MM.1S (cell line): Measurements from ENCODE around the gene RNF214.
A peak's percentile ranks its signal among the peaks of the same experiment; 100 is the strongest.

Source experiments
- DNase-seq: peaks from one replicate; pipeline ENCODE4 v3.0.0-alpha.2; 2015
- H2AFZ ChIP-seq: fragments of 300-600 bp; sonication (generic); 2 replicates; pipeline ENCODE4 v1.6.0; 2016; ENCODE audit warnings: antibody characterized with exemption, low read length
- H3F3A ChIP-seq: fragments of 300-600 bp; sonication (generic); 2 replicates; pipeline ENCODE4 v1.6.1; 2016; ENCODE audit warnings: mild to moderate bottlenecking, antibody characterized with exemption, low read length, moderate library complexity, mixed read lengths; ENCODE audit not compliant: insufficient read depth
- H3K27ac ChIP-seq: fragments of 300-600 bp; sonication (generic); 2 replicates; pipeline ENCODE4 v1.5.1; 2016; ENCODE audit warnings: mild to moderate bottlenecking, low read length
- H3K27me3 ChIP-seq: fragments of 300-600 bp; sonication (generic); replicated peaks from 2 replicates; pipeline ENCODE4 v1.6.0; 2016; ENCODE audit warnings: low read length; ENCODE audit not compliant: insufficient read depth
- H3K36me3 ChIP-seq: fragments of 300-600 bp; sonication (generic); replicated peaks from 2 replicates; pipeline ENCODE4 v1.6.1; 2016; ENCODE audit warnings: mild to moderate bottlenecking, low read length, mixed read lengths; ENCODE audit not compliant: insufficient read depth
- H3K4me1 ChIP-seq: fragments of 300-600 bp; sonication (generic); 2 replicates; pipeline ENCODE4 v1.6.1; 2016; ENCODE audit warnings: low read length, mixed read lengths
- H3K4me2 ChIP-seq: fragments of 300-600 bp; sonication (generic); 2 replicates; pipeline ENCODE4 v1.6.0; 2016; ENCODE audit warnings: low read depth, low read length
- H3K4me3 ChIP-seq: fragments of 300-600 bp; sonication (generic); 2 replicates; pipeline ENCODE4 v1.5.1; 2016; ENCODE audit warnings: low read length, mixed read lengths
- H3K79me2 ChIP-seq: fragments of 300-600 bp; sonication (generic); 2 replicates; pipeline ENCODE4 v1.6.1; 2016; ENCODE audit warnings: mixed run types, low read length, mixed read lengths
- H3K9ac ChIP-seq: fragments of 300-600 bp; sonication (generic); 2 replicates; pipeline ENCODE4 v1.6.1; 2016; ENCODE audit warnings: low read length, mixed read lengths
- H3K9me2 ChIP-seq: fragments of 300-600 bp; sonication (generic); replicated peaks from 2 replicates; pipeline ENCODE4 v1.6.1; 2016; ENCODE audit warnings: mild to moderate bottlenecking, low read length, mixed read lengths; ENCODE audit not compliant: insufficient read depth
- H3K9me3 ChIP-seq: fragments of 300-600 bp; sonication (generic); replicated peaks from 2 replicates; pipeline ENCODE4 v1.6.1; 2016; ENCODE audit warnings: mild to moderate bottlenecking, low read length, mixed read lengths; ENCODE audit not compliant: insufficient read depth
- H4K20me1 ChIP-seq: fragments of 300-600 bp; sonication (generic); 2 replicates; pipeline ENCODE4 v1.6.1; 2016; ENCODE audit warnings: mild to moderate bottlenecking, low read length, moderate library complexity, mixed read lengths; ENCODE audit not compliant: insufficient read depth
- CTCF ChIP-seq: fragments of 300-600 bp; sonication (generic); IDR thresholded peaks from 2 replicates; pipeline ENCODE4 v1.5.1; 2016; ENCODE audit warnings: antibody characterized with exemption, low read length, mixed read lengths
- EZH2 ChIP-seq: fragments of 300-600 bp; sonication (generic); optimal IDR thresholded peaks from 2 replicates; pipeline ENCODE3; 2017; ENCODE audit warnings: low read depth, mild to moderate bottlenecking, antibody characterized with exemption, low read length, mixed read lengths
- EZH2phosphoT487 ChIP-seq: fragments of 300-600 bp; sonication (generic); IDR thresholded peaks from 2 replicates; pipeline ENCODE4 v1.6.1; 2018; ENCODE audit warnings: antibody characterized with exemption, low read length

Gene RNF214

GRCh38 chr11:117231842-117232091 is 704 bp upstream of the RNF214 start, which contains the start of gene PCSK7:
Gene PCSK7, minus strand, starts transcription at chr11:117232073. Its CDS starts 2,229 bp downstream, at chr11:117229844.
- Histone ChIP-seq H3K79me2 (peaks cover 32% of the 10 kb centered on the region), H3K4me3 (peak within 1 kb of the TSS; percentile 95), H3K36me3 (peaks cover 3% of the 10 kb centered on the region; the same call in 1 of the 2 replicates), H3K9me3 (no peaks in the 10 kb centered on the region), H3K9ac (peak within 1 kb of the TSS; percentile 92), H3K4me1 (peaks cover 16% of the 10 kb centered on the region; the same call in 1 of the 2 replicates), H3K4me2 (peak within 1 kb of the TSS; percentile 98), H4K20me1 (no peaks in the 10 kb centered on the region), H3K27ac (peak within 1 kb of the TSS; percentile 55; the same call in 1 of the 2 replicates), H3K27me3 (no peaks in the 10 kb centered on the region), H2AFZ (peak within 1 kb of the TSS; percentile 87), H3F3A (no peaks in the 10 kb centered on the region), H3K9me2 (no peaks in the 10 kb centered on the region)
- TF ChIP-seq CTCF, result no peak
- TF ChIP-seq EZH2phosphoT487, result no peak
- no peak for TF ChIP-seq EZH2
- no peak for DNase-seq

DNA sequence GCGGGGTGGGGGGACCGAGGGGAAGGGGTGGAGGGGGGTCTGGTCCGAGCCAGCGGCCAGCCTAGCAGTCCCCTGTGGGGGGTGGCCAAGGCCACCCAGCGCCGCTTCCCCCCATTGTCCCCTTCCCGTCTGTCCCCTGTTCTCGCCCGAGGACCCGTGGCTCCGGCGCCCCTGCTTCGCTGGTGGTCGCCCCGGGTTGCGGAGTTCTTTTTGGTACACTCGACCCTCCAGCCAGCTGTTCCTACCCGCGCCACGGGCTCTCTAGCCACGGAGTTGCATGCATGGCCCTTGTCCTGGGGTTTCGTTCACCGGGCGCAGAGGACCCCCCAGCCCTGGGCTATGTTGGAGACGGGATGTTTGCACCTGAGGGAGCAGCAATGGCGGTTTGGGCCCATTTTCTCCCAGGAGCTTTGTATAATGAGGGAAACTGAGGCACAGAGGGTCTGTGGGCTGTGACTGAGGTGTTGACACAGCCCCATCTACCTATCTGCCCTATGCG is 489 bp downstream of the RNF214 start:
- peak overlapping the region; percentile 68 for H3K9ac ChIP-seq
- H3K4me3 ChIP-seq, result peak overlapping the region; percentile 95
- no peaks in the 10 kb centered on the region for H4K20me1 ChIP-seq
- H3K9me2 ChIP-seq, result no peaks in the 10 kb centered on the region
- no peak for DNase-seq
- H3K36me3 ChIP-seq, result 0 out of 2 replicates have a peak, but pooled peaks cover 3% of the 10 kb centered on the region
- H2AFZ ChIP-seq, result peak overlapping the region; percentile 80
- H3K27ac ChIP-seq, result no peak overlapping the region
- H3K79me2 ChIP-seq, result peaks cover 32% of the 10 kb centered on the region
- peak overlapping the region; percentile 98 for H3K4me2 ChIP-seq
- H3F3A ChIP-seq, result no peaks in the 10 kb centered on the region
- H3K4me1 ChIP-seq, result peaks cover 16% of the 10 kb centered on the region; the same call in 1 of the 2 replicates
- no peaks in the 10 kb centered on the region for H3K27me3 ChIP-seq
- no peaks in the 10 kb centered on the region for H3K9me3 ChIP-seq
- TF ChIP-seq EZH2phosphoT487 (no peak), EZH2 (no peak), CTCF (no peak)

- Histone ChIP-seq H3K9ac (no peak overlapping the region), H3F3A (no peaks in the 10 kb centered on the region), H3K27me3 (no peaks in the 10 kb centered on the region), H3K9me3 (no peaks in the 10 kb centered on the region), H2AFZ (no peak overlapping the region), H3K27ac (no peak overlapping the region), H3K9me2 (no peaks in the 10 kb centered on the region), H3K4me1 (peaks cover 6% of the 10 kb centered on the region; the same call in 1 of the 2 replicates), H3K79me2 (peaks cover 2% of the 10 kb centered on the region; the same call in 1 of the 2 replicates), H3K36me3 (no peaks in the 10 kb centered on the region), H3K4me3 (no peak overlapping the region), H4K20me1 (no peaks in the 10 kb centered on the region; the same call in 1 of the 2 replicates), H3K4me2 (no peak overlapping the region)
- no peak for DNase-seq
- TF ChIP-seq CTCF, result no peak
- TF ChIP-seq EZH2, result no peak
- TF ChIP-seq EZH2phosphoT487, result no peak
These were observed 5.8 kb downstream of the RNF214 start for GRCh38 chr11:117238221-117238620.
